ENCODE data around the gene SGMS1. TPM values are rescaled to one million over a fixed set of nuclear protein-coding genes. Genes with fewer than 3 reads are reported as not detected.
"Not testable (repeated sequence)": the region's sequence is repeated elsewhere in the genome, so short reads cannot be mapped to it uniquely, and the experiment has no call there.

The SGMS1 gene
- total RNA-seq, 2 donors from 2014 or later: 45.3 to 51.3 TPM

- no peaks in the 10 kb centered on the region for H3K9me3 ChIP-seq (ENCODE audit: control insufficient read depth, low read length, poor library complexity, severe bottlenecking)
- peaks cover 42% of the 10 kb centered on the region for H3K4me1 Mint-ChIP-seq
- ATAC-seq (no peak), DNase-seq (no peak)
- no peak overlapping the region for H3K4me3 Mint-ChIP-seq
- no peaks in the 10 kb centered on the region for H3K36me3 Mint-ChIP-seq (ENCODE audit: low read depth)
- no peaks in the 10 kb centered on the region for H3K27me3 Mint-ChIP-seq
- H3K27ac Mint-ChIP-seq: peak overlapping the region; percentile 79
Observed at GRCh38 chr10:50470798-50471582, 152.8 kb downstream of the SGMS1 start.

- no peaks in the 10 kb centered on the region for H3K36me3 Mint-ChIP-seq (ENCODE audit: low read depth)
- H3K27ac Mint-ChIP-seq: peak overlapping the region; percentile 79
- no peak for ATAC-seq
- no peak for DNase-seq
- H3K4me3 Mint-ChIP-seq: no peak overlapping the region
- peaks cover 46% of the 10 kb centered on the region for H3K4me1 Mint-ChIP-seq
- H3K9me3 ChIP-seq (ENCODE audit: control insufficient read depth, low read length, poor library complexity, severe bottlenecking): no peaks in the 10 kb centered on the region
- H3K27me3 Mint-ChIP-seq: no peaks in the 10 kb centered on the region
Observed at GRCh38 chr10:50470345-50470744, 153.4 kb downstream of the SGMS1 start.

GRCh38 chr10:50469778-50470193, 154.0 kb downstream of the SGMS1 start:
- Mint-ChIP-seq H3K36me3 (ENCODE audit: low read depth) (no peaks in the 10 kb centered on the region), H3K27ac (no peak overlapping the region), H3K27me3 (no peaks in the 10 kb centered on the region), H3K4me3 (peak overlapping the region; percentile 7), H3K4me1 (peaks cover 46% of the 10 kb centered on the region)
- DNase-seq (no peak), ATAC-seq (no peak)
- no peaks in the 10 kb centered on the region for H3K9me3 ChIP-seq (ENCODE audit: control insufficient read depth, low read length, poor library complexity, severe bottlenecking)

GRCh38 chr10:50469288-50469687, 154.5 kb downstream of the SGMS1 start:
- Mint-ChIP-seq H3K27me3 (no peaks in the 10 kb centered on the region), H3K27ac (no peak overlapping the region), H3K4me1 (peaks cover 44% of the 10 kb centered on the region), H3K4me3 (no peak overlapping the region), H3K36me3 (ENCODE audit: low read depth) (no peaks in the 10 kb centered on the region)
- H3K9me3 ChIP-seq (ENCODE audit: control insufficient read depth, low read length, poor library complexity, severe bottlenecking): no peaks in the 10 kb centered on the region
- no peak for ATAC-seq
- no peak for DNase-seq

GRCh38 chr10:50467209-50467608, 156.5 kb downstream of the SGMS1 start:
- Mint-ChIP-seq H3K27ac (no peak overlapping the region), H3K4me1 (peaks cover 37% of the 10 kb centered on the region), H3K27me3 (no peaks in the 10 kb centered on the region), H3K36me3 (ENCODE audit: low read depth) (peaks cover 2% of the 10 kb centered on the region), H3K4me3 (no peak overlapping the region)
- H3K9me3 ChIP-seq (ENCODE audit: control insufficient read depth, low read length, poor library complexity, severe bottlenecking): no peaks in the 10 kb centered on the region
- DNase-seq (no peak), ATAC-seq (no peak)

GRCh38 chr10:50464004-50464409, 159.7 kb downstream of the SGMS1 start:
- H3K4me1 Mint-ChIP-seq: peaks cover 14% of the 10 kb centered on the region
- H3K27ac Mint-ChIP-seq: no peak overlapping the region
- no peaks in the 10 kb centered on the region for H3K27me3 Mint-ChIP-seq
- H3K4me3 Mint-ChIP-seq: no peak overlapping the region
- ATAC-seq: no peak
- no peaks in the 10 kb centered on the region for H3K9me3 ChIP-seq (ENCODE audit: control insufficient read depth, low read length, poor library complexity, severe bottlenecking)
- peaks cover 3% of the 10 kb centered on the region for H3K36me3 Mint-ChIP-seq (ENCODE audit: low read depth)
- DNase-seq: no peak

- H3K36me3 Mint-ChIP-seq (ENCODE audit: low read depth): peaks cover 6% of the 10 kb centered on the region
- H3K4me1 Mint-ChIP-seq: peaks cover 11% of the 10 kb centered on the region
- no peaks in the 10 kb centered on the region for H3K9me3 ChIP-seq (ENCODE audit: control insufficient read depth, low read length, poor library complexity, severe bottlenecking)
- H3K27me3 Mint-ChIP-seq: no peaks in the 10 kb centered on the region
- no peak overlapping the region for H3K27ac Mint-ChIP-seq
- ATAC-seq (no peak), DNase-seq (no peak)
- no peak overlapping the region for H3K4me3 Mint-ChIP-seq
Observed at GRCh38 chr10:50461834-50462233, 161.9 kb downstream of the SGMS1 start.

- Mint-ChIP-seq H3K4me3 (no peak overlapping the region), H3K27me3 (no peaks in the 10 kb centered on the region), H3K4me1 (peaks cover 11% of the 10 kb centered on the region), H3K36me3 (ENCODE audit: low read depth) (peaks cover 6% of the 10 kb centered on the region), H3K27ac (no peak overlapping the region)
- no peaks in the 10 kb centered on the region for H3K9me3 ChIP-seq (ENCODE audit: control insufficient read depth, low read length, poor library complexity, severe bottlenecking)
- no peak for ATAC-seq
- no peak for DNase-seq
Observed at GRCh38 chr10:50461123-50461522, 162.6 kb downstream of the SGMS1 start.

- H3K27ac Mint-ChIP-seq: no peak overlapping the region
- ATAC-seq: no peak
- peaks cover 8% of the 10 kb centered on the region for H3K4me1 Mint-ChIP-seq
- peaks cover 9% of the 10 kb centered on the region for H3K36me3 Mint-ChIP-seq (ENCODE audit: low read depth)
- no peak overlapping the region for H3K4me3 Mint-ChIP-seq
- H3K27me3 Mint-ChIP-seq: no peaks in the 10 kb centered on the region
- DNase-seq: no peak
- H3K9me3 ChIP-seq (ENCODE audit: control insufficient read depth, low read length, poor library complexity, severe bottlenecking): no peaks in the 10 kb centered on the region
Observed at GRCh38 chr10:50456719-50457118, 167.0 kb downstream of the SGMS1 start.

GRCh38 chr10:50453940-50454339, 169.8 kb downstream of the SGMS1 start:
- Mint-ChIP-seq H3K27ac (no peak overlapping the region), H3K4me1 (peaks cover 16% of the 10 kb centered on the region)

GRCh38 chr10:50452603-50453002, 171.2 kb downstream of the SGMS1 start:
- H3K4me1 Mint-ChIP-seq: peaks cover 18% of the 10 kb centered on the region
- no peak for ATAC-seq
- peaks cover 10% of the 10 kb centered on the region for H3K36me3 Mint-ChIP-seq (ENCODE audit: low read depth)
- H3K27me3 Mint-ChIP-seq: no peaks in the 10 kb centered on the region
- no peak overlapping the region for H3K27ac Mint-ChIP-seq
- H3K9me3 ChIP-seq (ENCODE audit: control insufficient read depth, low read length, poor library complexity, severe bottlenecking): no peaks in the 10 kb centered on the region
- H3K4me3 Mint-ChIP-seq: no peak overlapping the region
- DNase-seq: no peak

More at GRCh38 chr10:50453940-50454339, 169.8 kb downstream of the SGMS1 start:
- ATAC-seq (no peak), DNase-seq (no peak)
- no peaks in the 10 kb centered on the region for H3K9me3 ChIP-seq (ENCODE audit: control insufficient read depth, low read length, poor library complexity, severe bottlenecking)
- Mint-ChIP-seq H3K4me3 (no peak overlapping the region), H3K27me3 (no peaks in the 10 kb centered on the region), H3K36me3 (ENCODE audit: low read depth) (peaks cover 10% of the 10 kb centered on the region)

- Mint-ChIP-seq H3K27ac (no peak overlapping the region), H3K27me3 (no peaks in the 10 kb centered on the region), H3K4me1 (peaks cover 15% of the 10 kb centered on the region), H3K36me3 (ENCODE audit: low read depth) (peaks cover 3% of the 10 kb centered on the region), H3K4me3 (no peak overlapping the region)
- ATAC-seq (no peak), DNase-seq (no peak)
- no peaks in the 10 kb centered on the region for H3K9me3 ChIP-seq (ENCODE audit: control insufficient read depth, low read length, poor library complexity, severe bottlenecking)
Observed at GRCh38 chr10:50447691-50448090, 176.1 kb downstream of the SGMS1 start.

- H3K27me3 Mint-ChIP-seq; H3K36me3 Mint-ChIP-seq (ENCODE audit: low read depth); H3K9me3 ChIP-seq (ENCODE audit: control insufficient read depth, low read length, poor library complexity, severe bottlenecking); ATAC-seq; H3K4me3 Mint-ChIP-seq; H3K27ac Mint-ChIP-seq; DNase-seq: not testable (repeated sequence)
- peaks cover 13% of the 10 kb centered on the region for H3K4me1 Mint-ChIP-seq
Observed at GRCh38 chr10:50445777-50446176, 178.0 kb downstream of the SGMS1 start.

- ATAC-seq (no peak), DNase-seq (no peak)
- H3K9me3 ChIP-seq (ENCODE audit: control insufficient read depth, low read length, poor library complexity, severe bottlenecking): no peaks in the 10 kb centered on the region
- no peaks in the 10 kb centered on the region for H3K27me3 Mint-ChIP-seq
- no peaks in the 10 kb centered on the region for H3K36me3 Mint-ChIP-seq (ENCODE audit: low read depth)
- no peak overlapping the region for H3K4me3 Mint-ChIP-seq
- peaks cover 14% of the 10 kb centered on the region for H3K4me1 Mint-ChIP-seq
- H3K27ac Mint-ChIP-seq: no peak overlapping the region
Observed at GRCh38 chr10:50440489-50440888, 183.3 kb downstream of the SGMS1 start.

All from T-helper 17 cell (primary cell).